ENCODE measurements around the gene RGS7. TPM values are rescaled to one million over a fixed set of nuclear protein-coding genes. Genes with fewer than 3 reads are reported as not detected.

RGS7 gene
- total and polyA plus RNA-seq, 2 of the 4 experiments (the other 2 are of a cell fraction): 0.58 to 0.72 TPM

GRCh38 chr1:240801442-240801841 is 555.6 kb downstream of the RGS7 start:
- no peak overlapping the region for H3K14ac ChIP-seq (replicated peaks; ENCODE audit: low read depth, low read length)
- 0 out of 2 replicates have a peak, but pooled peaks cover 2% of the 10 kb centered on the region for H3K9me1 ChIP-seq (ENCODE audit: insufficient read depth, low read length)
- DNase-seq: peak; percentile 65
- H3K9me3 ChIP-seq (ENCODE audit: control insufficient read depth, insufficient read depth, low read length): no peaks in the 10 kb centered on the region
- no peak overlapping the region for H4K8ac ChIP-seq (ENCODE audit: low read depth in 2 of 2, low read length in 2 of 2)
- no peaks in the 10 kb centered on the region for H3K79me1 ChIP-seq (ENCODE audit: low read depth in 1 of 2, low read length in 2 of 2)
- no CpG with 5 or more reads among the region's 3 CpGs for WGBS, 2 experiments (ENCODE audit: extremely low coverage in 2 of 2, insufficient read length in 1 of 2)
- no peak overlapping the region for H4K91ac ChIP-seq (ENCODE audit: insufficient read depth, low read depth, low read length)
- H3K18ac ChIP-seq (ENCODE audit: low read depth, low read length): peak overlapping the region; percentile 74; the same call in 1 of the 2 replicates
- 0 out of 3 replicates have a peak overlapping the region, but pooled peaks have one; percentile 6 for H2BK15ac ChIP-seq (ENCODE audit: low read depth, low read length)
- H2BK120ac ChIP-seq (ENCODE audit: low read depth, low read length): peak overlapping the region; percentile 45; the same call in 1 of the 2 replicates
- in situ Hi-C loops (cut with MboI; ENCODE audit: low sequenced_read_pairs): no loop called here
- CTCF ChIA-PET: interaction anchor here (0.6 kb wide), 1 partner anchor 18 kb away, joined by 3 read pairs; no protein-coding TSS in a partner anchor
- H3K27me3 ChIP-seq (ENCODE audit: control insufficient read depth, insufficient read depth, low read length): no peaks in the 10 kb centered on the region
- H2AFZ ChIP-seq (replicated peaks; ENCODE audit: low read length, poor library complexity): no peak overlapping the region
- no peak overlapping the region for H2AK9ac ChIP-seq (replicated peaks; ENCODE audit: low read depth, low read length, poor library complexity)
- no peak overlapping the region for H4K5ac ChIP-seq (ENCODE audit: low read depth, low read length)
- no peak overlapping the region; the same call in 1 of the 2 replicates for H3K56ac ChIP-seq (ENCODE audit: extremely low read depth, insufficient read depth, low read length)
- H3K4me2 ChIP-seq (ENCODE audit: low read depth, low read length): no peak overlapping the region
- peak overlapping the region; percentile 10; the same call in 1 of the 2 replicates for H3K4ac ChIP-seq (ENCODE audit: low read depth, low read length)
- TF ChIP-seq RFX5 (IDR thresholded peaks at IDR 0.05; ENCODE audit: low read depth, low read length) (no peak), CEBPB (IDR thresholded peaks at IDR 0.05; ENCODE audit: low read depth, low read length) (peak; percentile 67)
- POLR2A ChIA-PET (ENCODE audit: unreplicated experiment): no interaction called here
- no peak overlapping the region for H3K9ac ChIP-seq (ENCODE audit: low read depth, low read length)
- intact Hi-C loops (cut with micrococcal nuclease): no loop called here
- H3K36me3 ChIP-seq (ENCODE audit: control insufficient read depth, insufficient read depth, low read length): no peaks in the 10 kb centered on the region
- H3K4me3 ChIP-seq (ENCODE audit: insufficient read depth, low read depth, low read length): no peak overlapping the region
- ATAC-seq (ENCODE audit: low read depth): peak; percentile 28; the same call in 1 of the 2 replicates
- H3K23ac ChIP-seq (ENCODE audit: low read depth, low read length): no peak overlapping the region
- H3K27ac ChIP-seq (ENCODE audit: insufficient read depth, low read length): no peak overlapping the region
- H2BK20ac ChIP-seq (ENCODE audit: low read depth, low read length): peak overlapping the region; percentile 16; the same call in 1 of the 2 replicates
- BruUV-seq (replicated peaks): no TSS peak
- H3K4me1 ChIP-seq (ENCODE audit: control insufficient read depth, insufficient read depth, low read length): peaks cover 4% of the 10 kb centered on the region; the same call in 1 of the 2 replicates
- H2AK5ac ChIP-seq (ENCODE audit: low read depth, low read length): no peak overlapping the region
- dilution Hi-C loops (cut with HindIII; ENCODE audit: low sequenced_read_pairs, unreplicated experiment): no loop called here
- no peak overlapping the region for H2BK5ac ChIP-seq (ENCODE audit: low read depth, low read length, poor library complexity, severe bottlenecking)
- H4K20me1 ChIP-seq (ENCODE audit: insufficient read depth, low read length): no peaks in the 10 kb centered on the region

All from IMR-90 (cell line).